GM10248 (cell line): ENCODE measurements around the gene STXBP6.

ENCODE experiments used
- CTCF ChIA-PET: fragments of 300-600 bp; sonication (Branson Sonifier 250); formaldehyde crosslinking; extraction: SDS; loops from one replicate; lab custom pipeline; 2021; ENCODE audit warnings: antibody characterized with exemption; lab: Yijun Ruan, JAX
- POLR2A ChIA-PET: fragments of 350-650 bp; sonication (Branson Sonifier 250); formaldehyde crosslinking; extraction: SDS; loops from one replicate; lab custom pipeline; 2020; ENCODE audit warnings: antibody characterized with exemption; lab: Yijun Ruan, JAX
- DNase-seq: peaks from one replicate; pipeline ENCODE4 v3.0.0; 2012; ENCODE audit errors: extremely low spot score
- TF ChIP-seq, protein P1 (sequence below): IDR thresholded peaks from 2 replicates; pipeline ENCODE4 v1.5.1; 2012; ENCODE audit warnings: mild to moderate bottlenecking, low read depth; ENCODE audit errors: extremely low read depth, missing control alignments, control extremely low read depth

Gene STXBP6

DNA sequence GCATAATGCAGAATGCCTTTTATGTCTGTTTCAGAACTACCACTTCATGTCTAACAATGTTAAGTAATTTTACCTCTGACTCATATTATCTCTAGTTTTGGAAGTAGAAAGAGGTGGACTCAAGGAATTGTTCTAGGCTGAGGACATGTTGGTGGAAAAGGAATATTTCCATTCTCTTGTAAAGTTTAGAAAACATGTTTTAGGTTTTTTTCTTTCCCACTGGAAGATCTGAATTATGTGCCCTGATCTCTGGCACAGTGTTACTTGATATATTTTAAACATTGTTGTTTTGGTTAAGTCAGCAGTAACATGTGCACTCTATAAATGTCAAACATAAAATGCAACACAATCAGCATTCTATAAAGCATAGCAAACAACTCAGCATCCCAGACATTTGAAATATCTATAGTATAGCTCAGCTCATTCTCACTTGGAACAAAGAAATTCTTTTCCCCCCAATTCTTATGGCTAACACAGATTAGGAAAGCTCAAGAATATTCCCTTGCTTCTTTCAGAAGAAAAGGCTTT lies 202.3 kb downstream of the STXBP6 start:
- DNase-seq, result no peak
- TF ChIP-seq, protein P1, sequence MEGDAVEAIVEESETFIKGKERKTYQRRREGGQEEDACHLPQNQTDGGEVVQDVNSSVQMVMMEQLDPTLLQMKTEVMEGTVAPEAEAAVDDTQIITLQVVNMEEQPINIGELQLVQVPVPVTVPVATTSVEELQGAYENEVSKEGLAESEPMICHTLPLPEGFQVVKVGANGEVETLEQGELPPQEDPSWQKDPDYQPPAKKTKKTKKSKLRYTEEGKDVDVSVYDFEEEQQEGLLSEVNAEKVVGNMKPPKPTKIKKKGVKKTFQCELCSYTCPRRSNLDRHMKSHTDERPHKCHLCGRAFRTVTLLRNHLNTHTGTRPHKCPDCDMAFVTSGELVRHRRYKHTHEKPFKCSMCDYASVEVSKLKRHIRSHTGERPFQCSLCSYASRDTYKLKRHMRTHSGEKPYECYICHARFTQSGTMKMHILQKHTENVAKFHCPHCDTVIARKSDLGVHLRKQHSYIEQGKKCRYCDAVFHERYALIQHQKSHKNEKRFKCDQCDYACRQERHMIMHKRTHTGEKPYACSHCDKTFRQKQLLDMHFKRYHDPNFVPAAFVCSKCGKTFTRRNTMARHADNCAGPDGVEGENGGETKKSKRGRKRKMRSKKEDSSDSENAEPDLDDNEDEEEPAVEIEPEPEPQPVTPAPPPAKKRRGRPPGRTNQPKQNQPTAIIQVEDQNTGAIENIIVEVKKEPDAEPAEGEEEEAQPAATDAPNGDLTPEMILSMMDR, result no peak
- CTCF ChIA-PET, result interaction anchor here (0.7 to 1.0 kb wide), 3 partner anchors 16 to 24 kb away, joined by 3 read pairs; no protein-coding TSS in a partner anchor
- POLR2A ChIA-PET, result no interaction called here

DNA sequence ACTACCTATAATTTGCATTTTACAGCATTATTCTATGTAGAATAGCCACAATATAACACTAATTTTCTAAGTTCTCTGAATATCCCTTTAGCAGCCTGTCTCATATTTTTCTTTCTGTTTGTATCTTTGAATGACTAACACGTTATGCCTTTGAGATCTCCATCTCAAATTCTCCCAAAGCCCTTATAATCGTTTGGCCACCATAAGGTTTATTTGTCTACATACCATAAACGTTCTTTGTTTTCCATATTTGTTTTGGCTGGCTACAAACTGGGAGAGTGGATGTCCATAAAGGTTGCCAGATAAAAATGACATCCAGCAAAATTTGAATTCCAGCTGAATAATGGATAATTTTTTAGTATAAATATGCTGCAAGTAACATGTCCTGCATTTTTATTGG lies 203.7 kb downstream of the STXBP6 start:
- POLR2A ChIA-PET, result no interaction called here
- TF ChIP-seq, protein P1, result no peak

DNA sequence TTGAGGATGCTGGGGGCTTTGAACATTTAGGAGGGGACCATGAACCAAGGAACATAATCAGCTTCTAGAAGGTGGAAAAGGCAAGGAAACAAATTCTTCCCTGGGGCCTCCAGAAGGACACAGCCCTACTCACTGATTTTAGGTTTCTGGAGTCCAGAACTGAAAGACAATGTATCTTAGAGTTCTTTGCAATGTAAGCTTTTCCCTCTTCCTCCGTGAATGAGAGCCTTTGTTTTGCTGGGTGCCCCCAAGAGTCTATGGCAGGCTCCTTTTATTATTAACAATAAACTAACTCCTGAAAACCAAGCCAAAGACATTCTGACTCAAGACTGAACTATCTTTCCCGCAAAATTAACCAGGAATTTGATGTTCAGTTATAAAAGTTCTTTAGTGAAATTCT lies 204.1 kb downstream of the STXBP6 start:
- no peak for DNase-seq
- TF ChIP-seq, protein P1, result no peak
- CTCF ChIA-PET, result no interaction called here
- POLR2A ChIA-PET, result no interaction called here

More for the DNA sequence above, 203.7 kb downstream of the STXBP6 start:
- no peak for DNase-seq
- CTCF ChIA-PET, result no interaction called here

DNA sequence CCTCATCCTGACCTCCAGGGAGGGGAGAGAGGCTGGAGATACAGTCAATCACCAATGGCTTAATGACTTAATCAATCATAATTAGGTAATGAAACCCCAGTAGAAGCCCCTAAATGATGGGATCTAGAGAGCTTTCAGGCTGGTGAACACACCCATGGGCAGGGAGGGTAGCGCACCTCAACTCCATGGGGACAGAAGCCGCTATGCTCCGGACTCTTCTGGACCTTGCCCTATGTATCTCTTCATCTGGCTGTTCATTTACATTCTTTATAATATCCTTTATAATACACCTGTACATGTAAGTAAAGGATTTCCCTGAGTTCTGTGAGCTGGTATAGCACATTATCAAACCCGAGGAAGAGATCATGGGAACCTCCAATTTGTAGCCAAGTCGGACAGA lies 205.9 kb downstream of the STXBP6 start:
- TF ChIP-seq, protein P1, result no peak
- CTCF ChIA-PET, result interaction anchor here (1.9 kb wide), 1 partner anchor 38 kb away, joined by 5 read pairs; no protein-coding TSS in a partner anchor
- POLR2A ChIA-PET, result no interaction called here
- no peak for DNase-seq

DNA sequence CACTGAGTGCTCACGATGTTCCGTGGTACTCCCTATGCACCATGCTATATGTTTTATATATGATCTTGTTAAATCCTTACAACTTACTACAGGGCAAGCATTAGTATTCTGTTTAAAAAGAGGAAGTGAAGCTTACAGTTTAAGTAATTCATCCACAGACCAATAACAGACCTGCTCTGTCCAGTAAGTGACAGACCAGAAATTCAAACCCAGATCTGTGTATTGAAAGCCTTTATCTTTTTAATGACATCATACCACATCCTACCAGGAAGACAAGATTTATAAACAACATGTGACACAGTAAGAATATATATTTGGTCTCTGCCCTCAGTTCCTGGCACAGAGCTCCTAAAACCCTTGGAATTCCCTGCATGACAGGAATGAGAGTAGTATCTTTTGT lies 206.5 kb downstream of the STXBP6 start:
- ChIA-PET POLR2A (no interaction called here), CTCF (interaction anchor here (1.9 kb wide), 1 partner anchor 37 kb away, joined by 5 read pairs; no protein-coding TSS in a partner anchor)
- DNase-seq, result peak; percentile 15
- TF ChIP-seq, protein P1, result no peak

DNA sequence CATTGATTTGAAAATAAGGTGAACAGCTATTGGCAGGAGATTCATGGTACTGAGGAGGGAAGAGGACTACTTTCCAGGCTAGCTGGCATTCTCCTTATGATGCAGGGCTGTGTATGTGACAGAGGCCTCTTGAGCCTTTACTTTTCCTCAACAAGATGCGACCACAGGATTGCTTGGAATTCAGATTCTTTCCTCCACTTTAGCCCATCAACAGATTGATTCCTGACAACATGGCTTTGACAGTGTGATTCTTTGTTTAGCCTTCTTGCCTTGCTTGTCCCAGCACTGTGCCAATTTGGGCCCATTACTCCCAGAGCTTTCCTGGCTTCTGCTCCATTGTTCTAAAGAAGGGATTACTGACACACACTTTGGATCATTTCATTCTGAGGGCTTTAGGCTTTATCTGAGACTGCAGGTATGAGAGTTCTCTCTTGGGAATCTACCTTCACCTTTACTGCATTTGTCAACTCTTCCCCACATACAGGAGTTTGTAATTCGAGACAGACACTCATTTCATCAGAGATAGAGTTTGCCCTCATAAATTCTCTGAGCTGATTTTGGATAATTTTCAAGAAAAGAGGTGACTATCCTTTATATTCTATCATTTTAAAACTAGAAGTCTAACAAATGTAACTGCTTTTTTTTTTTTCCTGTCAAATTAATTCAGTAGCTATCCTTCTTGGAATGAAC lies 209.6 kb downstream of the STXBP6 start:
- DNase-seq, result no peak
- TF ChIP-seq, protein P1, result no peak
- ChIA-PET CTCF (interaction anchor here (0.8 to 1.5 kb wide), 2 partner anchors 13 to 293 kb away, joined by 3 to 5 read pairs; no protein-coding TSS in a partner anchor), POLR2A (no interaction called here)
